Keratinocyte (primary cell): ENCODE results near the gene PRELID3B. TPM values are rescaled to one million over a fixed set of nuclear protein-coding genes. Genes with fewer than 3 reads are reported as not detected.

ENCODE experiments used
- DNase-seq: peaks from one replicate; pipeline ENCODE4 v3.0.0-alpha.2; 2011; ENCODE audit warnings: low read depth, missing footprints, low spot score
- FAIRE-seq: peaks from 2 replicates; lab custom pipeline; 2011; peaks lifted over from hg19 to GRCh38; lab: Jason Lieb, UNC
- H2AFZ ChIP-seq: 2 replicates; pipeline ENCODE4 v1.6.0; 2012; ENCODE audit warnings: low read length, control low read depth, inconsistent platforms; ENCODE audit not compliant: control insufficient read depth
- H3K27ac ChIP-seq: 2 replicates; pipeline ENCODE4 v1.5.1; 2011; ENCODE audit warnings: low read length; ENCODE audit not compliant: control insufficient read depth, insufficient read depth
- H3K27me3 ChIP-seq: 3 replicates; pipeline ENCODE4 v1.6.0; 2011; ENCODE audit warnings: low read length; ENCODE audit not compliant: control insufficient read depth, insufficient read depth; ENCODE audit errors: extremely low read depth
- H3K36me3 ChIP-seq, 2 experiments: 2 replicates in 1 of 2; 3 replicates in 1 of 2; pipeline ENCODE4 v1.5.1; 2011; ENCODE audit warnings: low read length in 2 of 2, mild to moderate bottlenecking in 1 of 2; ENCODE audit not compliant: control insufficient read depth in 2 of 2, insufficient read depth in 2 of 2; ENCODE audit errors: extremely low read depth in 1 of 2
- H3K4me1 ChIP-seq: 3 replicates; pipeline ENCODE4 v1.5.1; 2011; ENCODE audit warnings: low read length; ENCODE audit not compliant: control insufficient read depth, insufficient read depth; ENCODE audit errors: extremely low read depth
- H3K4me2 ChIP-seq: 3 replicates; pipeline ENCODE4 v1.6.0; 2011; ENCODE audit warnings: low read depth, low read length; ENCODE audit not compliant: control insufficient read depth, insufficient read depth; ENCODE audit errors: extremely low read depth
- H3K4me3 ChIP-seq, 3 experiments: fragments of 200-600 bp in 1 of 3; sonication (generic) in 1 of 3; 2 replicates in 2 of 3; 3 replicates in 1 of 3; pipeline ENCODE4 v1.5.1; 2011 to 2016; ENCODE audit warnings: low read length in 3 of 3, mild to moderate bottlenecking in 3 of 3, control low read depth in 2 of 3, inconsistent platforms in 1 of 3, low read depth in 1 of 3, mixed read lengths in 1 of 3, mixed run types in 1 of 3, moderate library complexity in 1 of 3; ENCODE audit not compliant: control insufficient read depth in 2 of 3, insufficient read depth in 2 of 3; ENCODE audit errors: extremely low read depth in 1 of 3
- H3K79me2 ChIP-seq: 2 replicates; pipeline ENCODE4 v1.6.0; 2012; ENCODE audit warnings: low read length; ENCODE audit not compliant: control insufficient read depth, insufficient read depth
- H3K9ac ChIP-seq: 3 replicates; pipeline ENCODE4 v1.6.0; 2011; ENCODE audit warnings: low read length; ENCODE audit not compliant: control insufficient read depth, insufficient read depth; ENCODE audit errors: extremely low read depth
- H3K9me1 ChIP-seq: 3 replicates; pipeline ENCODE4 v1.6.0; 2011; ENCODE audit warnings: low read length; ENCODE audit not compliant: control insufficient read depth, insufficient read depth; ENCODE audit errors: extremely low read depth
- H3K9me3 ChIP-seq: 2 replicates; pipeline ENCODE4 v1.5.1; 2012; ENCODE audit warnings: low read depth, low read length; ENCODE audit not compliant: control insufficient read depth
- H4K20me1 ChIP-seq: 3 replicates; pipeline ENCODE4 v1.6.0; 2011; ENCODE audit warnings: low read length; ENCODE audit not compliant: control insufficient read depth, insufficient read depth; ENCODE audit errors: extremely low read depth
- EZH2 ChIP-seq: IDR thresholded peaks from one replicate; pipeline ENCODE4 v1.6.1; 2012; ENCODE audit warnings: inconsistent platforms, mild to moderate bottlenecking, low read length, moderate library complexity
- dilution Hi-C: fragments of 300-500 bp; cut with MboI; formaldehyde crosslinking; loops from one replicate; pipeline ENCODE4 v1.7.0; 2020; ENCODE audit warnings: low sequenced_read_pairs; ENCODE audit not compliant: extremely low pct_ligation_motif_present
- polyA plus RNA-seq, 5 experiments: library from polyadenylated mRNA; depleted of rRNA in 3 of 5; stranded (reverse) in 3 of 5; stranded (forward) in 1 of 5; unstranded in 1 of 5; fragments of >200 nt; gene quantifications; 1 replicate in 1 of 5; 2 replicates in 3 of 5; 3 replicates in 1 of 5; pipeline versions ENCODE4 v1.2.1 to v1.2.3, GENCODE V29; 2011 to 2012; ENCODE audit warnings: missing spikeins in 2 of 5, low read depth in 1 of 5, low replicate concordance in 1 of 5
- TF ChIP-seq, protein P1 (sequence below), 3 experiments: IDR thresholded peaks in 1 of 3; conservative IDR thresholded peaks in 1 of 3; optimal IDR thresholded peaks in 1 of 3; 2 replicates in 2 of 3; 3 replicates in 1 of 3; pipeline versions ENCODE3 to v1.5.1; 2011; ENCODE audit warnings: low read length in 3 of 3, mild to moderate bottlenecking in 3 of 3, moderate library complexity in 2 of 3, control low read depth in 1 of 3, inconsistent platforms in 1 of 3; ENCODE audit not compliant: insufficient read depth in 2 of 3; ENCODE audit errors: extremely low read depth in 1 of 3

PRELID3B gene
- polyA plus RNA-seq, 1 donor (not counting 4 experiments of a cell fraction or from before 2014, with no cell fraction given), result 86.9 TPM

DNA sequence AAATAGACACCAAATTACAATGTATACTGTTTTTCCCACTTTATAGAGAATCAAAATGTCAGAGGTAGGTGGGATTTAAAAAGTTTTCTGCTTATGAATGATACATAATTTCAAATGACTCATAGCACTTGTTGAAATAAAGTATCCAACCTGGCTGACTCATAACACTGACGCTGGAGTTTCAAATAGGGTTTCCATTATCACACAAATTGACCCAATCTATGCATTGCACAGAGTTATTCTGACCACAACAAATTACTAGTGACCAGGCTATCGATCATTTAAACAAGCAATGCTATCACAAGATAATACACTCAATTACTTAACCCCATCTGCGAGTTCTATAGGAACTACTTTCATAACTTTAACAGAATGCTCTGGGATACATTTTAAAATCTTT lies 31.9 kb upstream of the PRELID3B start:
- no peaks in the 10 kb centered on the region for H3K9me1 ChIP-seq
- H3K9me3 ChIP-seq, result no peaks in the 10 kb centered on the region
- H2AFZ ChIP-seq, result no peak overlapping the region
- no peak overlapping the region for H3K9ac ChIP-seq
- H4K20me1 ChIP-seq, result no peaks in the 10 kb centered on the region
- H3K4me1 ChIP-seq, result peaks cover 3% of the 10 kb centered on the region
- no peaks in the 10 kb centered on the region for H3K36me3 ChIP-seq
- DNase-seq, result no peak
- no peak overlapping the region for H3K4me3 ChIP-seq
- dilution Hi-C loops, result no loop called here
- no peaks in the 10 kb centered on the region for H3K79me2 ChIP-seq
- no peak for TF ChIP-seq EZH2
- TF ChIP-seq, protein P1, sequence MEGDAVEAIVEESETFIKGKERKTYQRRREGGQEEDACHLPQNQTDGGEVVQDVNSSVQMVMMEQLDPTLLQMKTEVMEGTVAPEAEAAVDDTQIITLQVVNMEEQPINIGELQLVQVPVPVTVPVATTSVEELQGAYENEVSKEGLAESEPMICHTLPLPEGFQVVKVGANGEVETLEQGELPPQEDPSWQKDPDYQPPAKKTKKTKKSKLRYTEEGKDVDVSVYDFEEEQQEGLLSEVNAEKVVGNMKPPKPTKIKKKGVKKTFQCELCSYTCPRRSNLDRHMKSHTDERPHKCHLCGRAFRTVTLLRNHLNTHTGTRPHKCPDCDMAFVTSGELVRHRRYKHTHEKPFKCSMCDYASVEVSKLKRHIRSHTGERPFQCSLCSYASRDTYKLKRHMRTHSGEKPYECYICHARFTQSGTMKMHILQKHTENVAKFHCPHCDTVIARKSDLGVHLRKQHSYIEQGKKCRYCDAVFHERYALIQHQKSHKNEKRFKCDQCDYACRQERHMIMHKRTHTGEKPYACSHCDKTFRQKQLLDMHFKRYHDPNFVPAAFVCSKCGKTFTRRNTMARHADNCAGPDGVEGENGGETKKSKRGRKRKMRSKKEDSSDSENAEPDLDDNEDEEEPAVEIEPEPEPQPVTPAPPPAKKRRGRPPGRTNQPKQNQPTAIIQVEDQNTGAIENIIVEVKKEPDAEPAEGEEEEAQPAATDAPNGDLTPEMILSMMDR (optimal IDR thresholded peaks at IDR 0.05 in 1 of 3, IDR thresholded peaks at IDR 0.05 in 1 of 3, conservative IDR thresholded peaks at IDR 0.05 in 1 of 3; ENCODE audit: extremely low read depth in 1 of 3, insufficient read depth in 2 of 3, low read length in 3 of 3), result no peak
- peaks cover 6% of the 10 kb centered on the region for H3K27me3 ChIP-seq
- peak; percentile 43 for FAIRE-seq
- no peak overlapping the region for H3K27ac ChIP-seq
- H3K4me2 ChIP-seq, result no peak overlapping the region

DNA sequence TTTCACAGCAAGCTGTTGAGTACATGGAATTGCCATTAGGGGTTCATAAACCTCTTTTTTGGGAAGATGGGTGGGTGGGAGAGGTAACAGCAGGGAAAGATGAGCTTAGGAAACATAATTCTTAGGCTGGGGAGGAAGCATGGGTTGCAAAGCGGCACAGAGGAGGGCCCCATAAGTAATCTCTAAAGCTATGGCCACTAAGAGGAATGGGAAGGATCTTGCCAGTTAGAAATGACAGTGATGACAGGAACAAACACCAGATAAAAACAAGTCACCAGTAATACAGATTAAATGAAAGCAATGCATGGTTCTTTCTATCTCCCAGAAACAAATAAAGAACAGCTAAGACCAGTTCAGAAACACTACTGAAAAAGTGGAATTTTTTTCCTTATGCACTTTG lies 31.0 kb upstream of the PRELID3B start:
- Histone ChIP-seq H3K9ac (no peak overlapping the region), H3K9me1 (no peaks in the 10 kb centered on the region), H3K79me2 (no peaks in the 10 kb centered on the region), H3K36me3 (no peaks in the 10 kb centered on the region), H4K20me1 (no peaks in the 10 kb centered on the region), H3K9me3 (no peaks in the 10 kb centered on the region), H3K27me3 (peaks cover 6% of the 10 kb centered on the region), H3K27ac (no peak overlapping the region), H3K4me2 (no peak overlapping the region), H2AFZ (no peak overlapping the region), H3K4me1 (peaks cover 3% of the 10 kb centered on the region), H3K4me3 (no peak overlapping the region)
- TF ChIP-seq EZH2, result no peak
- TF ChIP-seq, protein P1 (optimal IDR thresholded peaks at IDR 0.05 in 1 of 3, IDR thresholded peaks at IDR 0.05 in 1 of 3, conservative IDR thresholded peaks at IDR 0.05 in 1 of 3; ENCODE audit: extremely low read depth in 1 of 3, insufficient read depth in 2 of 3, low read length in 3 of 3), result no peak
- dilution Hi-C loops, result no loop called here
- DNase-seq (no peak), FAIRE-seq (no peak)
